HK-2 (cell line): Measurements from ENCODE around the gene NAPB.
"Not testable (repeated sequence)": the region's sequence is repeated elsewhere in the genome, so short reads cannot be mapped to it uniquely, and the experiment has no call there.

Experiments used
- DNase-seq: peaks from one replicate; pipeline ENCODE4 v3.0.0-alpha.2; 2018; ENCODE audit not compliant: unreplicated experiment

Gene NAPB

GRCh38 chr20:23367770-23368169 is 53.5 kb downstream of the NAPB start:
- no peak for DNase-seq

DNA sequence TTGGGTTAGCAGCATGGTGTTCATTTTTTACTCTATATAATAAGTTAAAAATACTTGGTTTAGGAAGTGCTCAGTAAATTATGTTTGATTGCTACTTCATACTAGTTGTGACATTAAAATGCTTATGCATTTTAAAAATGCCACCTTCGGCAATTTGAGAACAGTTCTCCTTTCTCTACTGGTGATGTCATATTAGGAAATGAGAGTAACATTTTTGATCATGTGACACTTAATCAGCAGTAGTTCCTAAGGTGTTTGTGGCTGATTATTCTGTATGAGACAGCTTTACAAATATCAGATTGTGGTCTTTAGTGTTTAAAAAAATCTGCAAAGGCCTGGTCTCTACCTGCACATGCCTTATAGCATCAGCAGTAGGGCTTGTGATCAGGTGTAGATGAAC is 54.9 kb downstream of the NAPB start:
- DNase-seq = no peak

DNA sequence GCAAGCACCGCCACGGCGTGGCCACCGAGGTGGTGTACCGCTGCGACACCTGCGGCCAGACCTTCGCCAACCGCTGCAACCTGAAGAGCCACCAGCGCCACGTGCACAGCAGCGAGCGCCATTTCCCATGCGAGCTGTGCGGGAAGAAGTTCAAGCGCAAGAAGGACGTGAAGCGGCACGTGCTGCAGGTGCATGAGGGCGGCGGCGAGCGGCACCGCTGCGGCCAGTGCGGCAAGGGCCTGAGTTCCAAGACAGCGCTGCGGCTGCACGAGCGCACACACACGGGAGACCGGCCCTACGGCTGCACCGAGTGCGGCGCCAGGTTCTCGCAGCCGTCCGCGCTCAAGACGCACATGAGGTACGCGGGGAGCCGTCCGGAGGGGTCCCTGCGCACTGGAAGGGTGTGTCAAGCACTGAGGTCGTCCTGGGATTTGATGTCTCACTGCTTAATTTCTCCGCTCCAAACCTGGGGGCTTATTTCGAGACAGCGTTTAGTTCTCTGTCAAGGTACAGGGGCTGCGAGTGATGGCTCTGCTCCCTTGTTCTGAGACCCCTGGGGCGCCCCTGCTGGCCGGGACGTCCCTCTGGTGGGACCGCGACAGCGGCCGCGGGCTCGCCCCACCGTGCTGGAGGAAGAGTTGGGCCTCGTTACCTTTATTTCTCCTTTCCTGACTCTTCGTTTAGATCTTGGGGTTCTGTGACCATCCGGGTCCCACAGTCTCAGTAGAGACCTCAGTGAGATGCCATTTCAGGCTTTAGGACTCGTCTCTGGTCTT is 55.7 kb downstream of the NAPB start:
- DNase-seq = no peak

- DNase-seq = no peak
Measured at GRCh38 chr20:23363257-23363649, 58.0 kb downstream of the NAPB start.

DNA sequence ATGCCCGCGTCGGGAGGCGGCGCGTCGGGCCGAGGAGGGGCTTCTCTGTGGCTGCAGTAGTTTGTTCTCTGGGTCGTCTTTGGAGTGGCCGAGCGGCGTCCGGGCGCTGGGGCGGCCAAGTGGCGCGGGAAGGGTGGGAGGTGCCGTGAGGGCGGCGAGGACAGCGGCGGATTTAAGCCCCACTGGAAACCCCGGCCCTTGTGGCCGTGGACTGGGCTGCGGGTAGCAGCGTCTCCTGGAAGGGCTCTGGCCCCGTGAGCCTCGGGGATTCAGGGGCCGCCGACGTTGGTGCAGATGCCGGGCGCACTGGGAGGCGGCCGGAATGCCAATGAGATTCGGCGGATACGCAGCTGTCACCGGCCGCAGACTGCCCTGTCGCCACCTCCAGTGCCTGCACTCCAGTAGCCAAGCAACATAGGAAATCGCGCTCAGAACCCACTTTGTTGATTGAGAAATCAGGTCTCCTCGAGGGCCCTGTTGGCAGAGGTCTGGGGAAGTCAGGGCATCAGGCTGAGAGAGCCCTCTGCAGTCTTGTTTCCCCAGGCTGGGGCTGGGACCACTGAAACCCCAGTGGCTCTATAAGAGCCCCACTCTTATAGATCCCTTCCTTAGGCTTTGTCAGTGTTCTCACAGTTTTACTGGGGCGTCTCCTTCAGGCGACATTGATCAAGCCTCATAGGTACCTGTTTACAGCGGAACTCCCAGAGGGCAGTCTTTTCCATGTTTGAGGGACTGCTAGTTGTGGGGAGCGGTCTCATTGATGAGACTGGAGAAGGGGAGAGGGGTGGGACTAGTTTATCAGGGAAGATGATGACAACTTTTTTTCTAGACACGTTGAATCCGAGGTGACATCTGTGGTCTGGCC is 58.7 kb downstream of the NAPB start:
- DNase-seq = peak; percentile 54

GRCh38 chr20:23361476-23362391 is 59.6 kb downstream of the NAPB start, which contains the start of gene GZF1:
TSS of gene GZF1 (plus strand) at chr20:23362182. CDS start at chr20:23364384, 2,202 bp downstream.
- peak; percentile 100 for DNase-seq

DNA sequence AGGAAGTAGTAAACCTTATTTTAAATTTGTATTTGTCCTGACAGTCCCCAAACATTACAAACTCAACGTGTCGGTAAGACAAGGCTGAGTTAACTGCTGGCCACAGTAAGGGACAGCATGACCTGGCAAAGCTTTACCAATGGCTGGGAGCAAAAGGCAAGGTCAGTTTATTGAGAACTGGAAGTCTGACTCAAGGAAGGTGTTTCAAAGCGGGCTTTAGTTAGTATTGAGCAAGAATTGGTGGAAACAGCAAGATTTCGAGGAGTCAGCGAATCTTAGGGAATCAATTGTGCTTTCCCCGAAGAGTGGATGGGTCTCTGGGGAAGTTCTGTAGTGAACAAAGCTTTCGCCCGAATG is 60.2 kb downstream of the NAPB start:
- no peak for DNase-seq

- no peak for DNase-seq
Measured at GRCh38 chr20:23360531-23360930, 60.8 kb downstream of the NAPB start.

GRCh38 chr20:23358923-23359593 is 62.2 kb downstream of the NAPB start:
- no peak for DNase-seq

DNA sequence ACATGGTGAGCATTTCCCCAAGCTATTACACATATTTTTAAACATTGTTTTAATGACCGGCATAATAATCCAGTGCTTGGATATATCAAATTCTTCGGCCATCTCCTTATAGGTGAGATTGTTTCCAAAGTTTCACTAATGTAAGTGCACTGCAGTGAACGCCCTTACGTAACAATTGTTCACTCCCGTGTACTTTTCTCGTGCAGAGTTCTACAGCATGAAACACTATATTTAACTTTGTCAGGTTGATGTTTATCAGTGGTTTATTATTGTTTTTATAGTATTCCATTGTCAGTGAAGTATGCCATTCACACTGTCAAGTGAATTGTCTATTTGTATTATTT is 62.8 kb downstream of the NAPB start:
- no peak for DNase-seq

GRCh38 chr20:23357767-23358562 is 63.3 kb downstream of the NAPB start:
- DNase-seq = peak; percentile 100

DNA sequence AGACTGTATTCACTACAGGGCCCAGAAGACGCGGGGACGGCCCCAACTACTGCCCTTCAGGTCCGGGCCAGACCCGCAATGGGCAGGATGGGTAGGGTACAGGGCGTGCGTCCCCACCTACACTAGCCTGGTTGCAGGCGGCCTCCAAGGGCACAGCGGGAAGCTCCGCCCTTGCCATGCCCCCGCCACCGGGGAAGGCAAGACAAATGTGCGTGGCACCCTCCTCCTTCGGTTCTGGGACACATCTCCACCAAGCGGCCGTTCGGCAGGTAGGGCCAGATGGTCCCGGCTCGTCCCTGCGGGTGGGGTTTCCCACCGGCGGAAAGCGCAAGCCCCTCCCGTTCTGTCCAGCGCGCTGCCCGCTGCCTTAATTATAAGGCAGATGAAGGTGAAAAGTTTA is 65.1 kb downstream of the NAPB start:
- no peak for DNase-seq

DNA sequence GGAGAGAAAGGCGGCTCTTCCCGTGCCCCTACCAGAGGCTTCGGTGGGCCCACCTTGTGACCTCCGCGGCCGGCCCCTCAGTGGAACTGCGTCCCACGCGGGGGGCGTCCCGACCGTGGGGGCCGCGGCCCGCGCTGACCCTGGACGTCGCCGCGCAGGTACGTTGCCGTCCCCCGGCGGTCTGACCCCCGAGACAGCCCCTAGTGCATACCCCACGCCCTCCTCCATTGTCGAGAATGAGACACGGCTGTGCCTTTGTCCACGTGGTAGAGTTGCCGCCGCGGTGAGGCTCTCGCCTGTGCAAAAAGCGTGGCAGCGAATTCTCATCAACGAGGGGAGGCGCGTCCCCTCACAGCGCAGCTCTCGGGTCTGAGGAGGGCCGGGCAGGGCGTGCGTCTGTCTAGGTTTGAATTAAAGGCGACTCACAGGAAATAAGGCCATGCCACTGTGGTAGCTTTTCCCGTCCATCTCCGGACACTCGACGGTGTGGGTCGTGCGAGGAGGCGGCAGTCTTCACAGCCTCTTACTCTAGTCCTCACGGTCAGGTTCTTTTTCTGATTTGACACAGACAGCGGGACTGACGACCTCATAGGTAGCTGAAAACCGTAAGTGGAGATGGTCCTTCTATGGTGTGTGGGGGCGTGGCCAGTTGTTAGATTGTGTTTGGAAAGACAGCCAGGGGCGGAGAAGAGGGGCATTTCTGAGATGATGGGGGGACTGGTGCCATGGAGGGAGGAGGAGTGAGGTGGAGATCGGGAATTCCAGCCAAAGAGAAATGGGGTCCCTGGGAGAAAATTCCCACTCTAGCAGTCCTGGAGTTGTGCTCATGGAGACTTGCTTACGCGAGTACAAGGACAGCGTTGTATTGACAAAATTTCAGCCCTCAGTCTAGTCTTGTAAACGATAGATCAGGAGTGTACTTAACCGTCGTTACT is 70.1 kb downstream of the NAPB start:
- DNase-seq = peak; percentile 64

GRCh38 chr20:23350196-23350903 is 70.9 kb downstream of the NAPB start, which contains the start of gene NXT1:
TSS of gene NXT1 (plus strand) at chr20:23350791. CDS start at chr20:23354042, 3,251 bp downstream.
- peak; percentile 100 for DNase-seq

DNA sequence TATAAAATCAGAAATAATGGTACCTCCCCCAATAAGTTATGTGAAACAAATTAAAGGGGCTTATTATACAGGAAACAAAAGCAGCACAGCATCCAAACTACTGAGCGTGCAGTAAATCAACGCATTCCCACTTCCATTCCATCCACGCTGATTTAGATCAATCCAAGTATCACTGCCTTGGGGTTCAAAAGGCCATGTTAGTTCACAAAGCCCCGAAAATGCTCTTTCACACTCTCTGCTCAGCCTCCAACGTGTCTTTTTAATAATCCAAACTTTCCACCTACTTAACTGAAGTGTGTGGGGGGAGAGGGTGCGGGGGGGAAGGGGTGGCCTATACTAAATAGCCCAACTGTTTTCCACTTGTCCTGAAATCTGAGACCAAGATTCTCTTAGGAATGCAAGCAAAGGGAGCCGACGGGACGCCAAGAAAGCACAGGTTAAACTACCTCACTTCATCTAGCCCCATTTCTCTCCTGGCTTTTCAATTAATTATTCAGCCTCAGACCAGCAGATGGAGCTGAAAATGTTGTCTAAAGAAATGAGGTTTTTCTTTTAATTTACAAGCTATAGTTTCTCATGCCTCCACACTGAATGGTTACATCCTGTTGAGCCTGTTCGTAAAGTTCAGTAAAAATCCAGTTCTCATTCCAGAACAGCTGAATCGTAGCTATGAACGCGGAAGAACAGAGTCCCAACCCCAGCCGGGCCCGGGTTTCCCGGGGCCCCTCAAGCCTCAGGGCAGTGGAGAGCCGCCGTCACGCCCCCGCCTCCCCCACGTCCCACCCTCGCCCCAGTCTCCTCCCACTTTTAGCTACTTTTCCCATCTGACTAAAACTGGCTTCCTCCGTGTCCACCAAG is 71.7 kb downstream of the NAPB start:
- peak; percentile 84 for DNase-seq

DNA sequence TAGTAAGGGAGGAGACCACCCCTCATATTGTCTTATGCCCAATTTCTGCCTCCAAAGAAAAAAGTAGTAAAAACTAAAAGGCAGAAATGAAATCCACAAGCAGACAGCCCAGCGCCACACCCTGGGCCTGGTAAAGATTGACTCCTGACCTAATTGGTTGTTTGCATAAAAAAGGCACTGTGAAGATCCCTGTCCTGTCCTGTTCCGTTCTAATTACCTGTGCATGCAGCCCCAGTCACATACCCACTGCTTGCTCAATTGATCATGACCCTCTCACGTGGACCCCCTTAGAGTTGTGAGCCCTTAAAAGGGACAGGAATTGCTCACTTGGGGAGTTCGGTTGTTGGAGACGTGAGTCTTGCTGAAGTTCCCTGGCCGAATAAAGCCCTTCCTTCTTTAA is 72.8 kb downstream of the NAPB start:
- not testable (repeated sequence) for DNase-seq

- no peak for DNase-seq
Measured at GRCh38 chr20:23347791-23348190, 73.5 kb downstream of the NAPB start.

DNA sequence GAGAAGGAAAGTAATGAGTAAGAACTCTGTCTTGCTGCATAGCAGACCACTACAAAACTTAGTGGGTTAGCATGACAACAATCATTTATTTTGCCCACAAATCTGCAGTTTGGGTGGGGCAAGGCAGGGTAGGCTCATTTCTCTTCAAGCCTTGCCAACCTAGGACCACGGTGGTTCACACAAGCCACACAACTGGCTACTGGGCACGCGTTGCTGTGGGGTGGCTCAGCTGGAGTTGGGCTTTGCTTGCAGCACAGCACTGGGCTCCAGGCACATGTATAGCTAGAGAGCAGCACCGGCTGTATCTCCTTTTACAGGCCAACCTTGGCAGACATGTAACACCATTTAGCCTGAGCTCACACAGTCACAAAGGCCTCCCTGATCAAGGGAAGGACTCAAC is 75.3 kb downstream of the NAPB start:
- no peak for DNase-seq
